Measurements from ENCODE around the gene PTPRD.

Gene PTPRD

DNA sequence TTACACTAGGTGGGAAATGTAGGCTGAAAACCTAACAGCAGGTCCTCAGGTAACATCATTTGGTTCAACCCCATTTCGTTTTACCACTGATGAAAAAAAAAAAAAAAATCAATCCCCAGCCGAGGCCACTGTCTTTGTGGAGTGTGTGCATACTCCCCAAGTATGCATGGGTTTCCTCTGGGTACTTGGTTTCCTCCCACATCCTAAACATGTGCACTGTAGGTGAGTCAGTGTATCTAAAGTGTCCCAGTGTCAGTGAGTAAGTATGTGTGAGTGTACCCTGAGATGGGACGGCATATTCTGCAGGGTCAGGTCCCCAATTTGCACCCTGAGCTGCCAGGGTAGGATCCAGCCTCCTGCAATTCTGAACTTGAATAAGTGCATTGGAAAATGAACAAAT lies 1846.7 kb downstream of the PTPRD start:
- DNase-seq (ENCODE audit: low spot score in 2 of 2) = no peak
- Mint-ChIP-seq H3K27ac (no peak overlapping the region), H3K4me3 (no peak overlapping the region), H3K9me3 (no peaks in the 10 kb centered on the region), H3K36me3 (no peaks in the 10 kb centered on the region), H3K4me1 (no peaks in the 10 kb centered on the region)
- peak; percentile 59 for ATAC-seq

DNA sequence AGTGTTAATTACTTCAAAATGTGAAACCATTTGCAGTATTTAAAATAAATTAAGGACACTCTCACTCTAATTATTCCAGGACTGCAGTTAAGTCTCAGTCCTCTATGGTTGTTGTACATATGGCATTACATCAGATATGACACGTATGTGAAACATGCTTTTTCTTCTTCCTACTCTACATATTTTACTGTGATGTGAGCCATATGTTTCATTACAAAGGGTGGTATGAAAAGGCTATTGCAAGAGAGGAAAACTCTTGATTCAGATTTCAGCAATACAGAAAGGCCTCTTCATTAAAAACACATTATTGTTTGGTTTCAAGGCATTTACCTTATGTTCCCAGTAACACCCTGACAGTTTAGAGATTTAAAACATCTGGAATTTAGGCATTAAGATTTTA lies 1848.8 kb downstream of the PTPRD start:
- DNase-seq (ENCODE audit: low spot score in 2 of 2) = no peak

GRCh38 chr9:8762479-8763085 lies 1850.2 kb downstream of the PTPRD start:
- Mint-ChIP-seq H3K4me1 (no peaks in the 10 kb centered on the region), H3K9me3 (peaks cover 2% of the 10 kb centered on the region), H3K4me3 (no peak overlapping the region), H3K27ac (no peak overlapping the region), H3K36me3 (no peaks in the 10 kb centered on the region)
- no peak for ATAC-seq
- DNase-seq (ENCODE audit: low spot score in 2 of 2) = no peak

More for the DNA sequence above, 1848.8 kb downstream of the PTPRD start:
- no peak overlapping the region for H3K27ac Mint-ChIP-seq
- peaks cover 2% of the 10 kb centered on the region for H3K9me3 Mint-ChIP-seq
- no peak for ATAC-seq
- H3K36me3 Mint-ChIP-seq = no peaks in the 10 kb centered on the region
- no peaks in the 10 kb centered on the region for H3K4me1 Mint-ChIP-seq
- no peak overlapping the region for H3K4me3 Mint-ChIP-seq

DNA sequence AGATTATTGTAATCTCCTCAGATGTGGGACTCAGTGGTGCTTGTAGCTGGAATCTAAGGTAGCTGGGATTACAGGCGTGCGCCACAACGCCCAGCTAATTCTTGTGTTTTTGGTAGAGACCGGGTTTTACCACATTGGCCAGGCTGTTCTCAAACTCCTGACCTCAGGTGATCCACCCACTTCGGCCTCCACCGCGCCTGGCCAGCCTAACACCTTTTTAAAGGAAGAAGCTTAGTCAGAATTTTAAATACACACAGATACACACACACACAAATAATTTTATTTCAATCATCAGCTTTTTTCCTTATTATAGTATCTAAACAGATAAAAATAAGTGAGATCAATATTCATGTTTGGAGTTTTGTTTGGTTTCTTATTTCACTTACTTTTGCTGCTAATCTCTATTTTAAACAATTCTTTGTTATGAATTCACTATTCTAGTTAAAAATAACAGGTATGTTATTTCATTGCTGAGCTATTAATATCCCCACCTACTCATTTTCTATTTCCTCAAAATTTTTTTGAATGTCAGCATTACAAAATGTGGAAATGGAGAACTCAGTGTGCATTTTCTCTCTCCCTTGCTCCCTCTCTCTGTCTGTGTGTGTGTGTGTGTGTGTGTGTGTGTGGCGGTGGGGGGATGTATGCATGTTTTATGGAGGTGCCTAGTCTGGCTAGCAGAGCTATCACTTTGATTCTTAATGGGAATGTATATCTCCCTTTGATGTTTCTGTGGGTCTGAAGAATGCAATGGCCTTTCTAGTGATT lies 1852.6 kb downstream of the PTPRD start:
- H3K4me3 Mint-ChIP-seq = no peak overlapping the region
- peaks cover 2% of the 10 kb centered on the region for H3K9me3 Mint-ChIP-seq
- H3K4me1 Mint-ChIP-seq = no peaks in the 10 kb centered on the region
- ATAC-seq = no peak
- no peak for DNase-seq (ENCODE audit: low spot score in 2 of 2)
- no peaks in the 10 kb centered on the region for H3K36me3 Mint-ChIP-seq
- no peak overlapping the region for H3K27ac Mint-ChIP-seq

DNA sequence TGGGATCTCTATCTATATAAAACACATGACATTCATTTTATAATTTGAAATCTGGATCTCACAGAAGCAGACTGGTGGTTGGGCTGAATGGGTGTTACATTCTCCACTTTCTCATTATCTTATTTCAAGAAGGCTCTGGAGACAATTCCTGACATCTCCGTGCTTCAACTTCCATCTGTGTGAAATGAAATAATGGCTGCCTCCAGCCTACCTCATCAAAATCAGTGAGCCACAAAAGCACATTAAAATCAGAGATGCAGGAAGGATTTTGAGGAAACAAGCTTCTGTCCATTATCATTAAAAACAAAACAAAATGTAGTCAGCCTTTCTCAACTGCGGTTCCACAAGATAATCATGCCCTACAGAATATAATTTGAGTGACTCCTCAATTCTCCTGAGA lies 1854.9 kb downstream of the PTPRD start:
- Mint-ChIP-seq H3K36me3 (no peaks in the 10 kb centered on the region), H3K9me3 (peaks cover 2% of the 10 kb centered on the region), H3K4me1 (no peaks in the 10 kb centered on the region), H3K27ac (no peak overlapping the region), H3K4me3 (no peak overlapping the region)
- DNase-seq (ENCODE audit: low spot score in 2 of 2) = no peak
- no peak for ATAC-seq

GRCh38 chr9:8754751-8755150 lies 1858.1 kb downstream of the PTPRD start:
- Mint-ChIP-seq H3K27ac (no peak overlapping the region), H3K4me3 (no peak overlapping the region), H3K4me1 (no peaks in the 10 kb centered on the region), H3K36me3 (no peaks in the 10 kb centered on the region), H3K9me3 (peaks cover 2% of the 10 kb centered on the region)
- no peak for ATAC-seq
- DNase-seq (ENCODE audit: low spot score in 2 of 2) = no peak

DNA sequence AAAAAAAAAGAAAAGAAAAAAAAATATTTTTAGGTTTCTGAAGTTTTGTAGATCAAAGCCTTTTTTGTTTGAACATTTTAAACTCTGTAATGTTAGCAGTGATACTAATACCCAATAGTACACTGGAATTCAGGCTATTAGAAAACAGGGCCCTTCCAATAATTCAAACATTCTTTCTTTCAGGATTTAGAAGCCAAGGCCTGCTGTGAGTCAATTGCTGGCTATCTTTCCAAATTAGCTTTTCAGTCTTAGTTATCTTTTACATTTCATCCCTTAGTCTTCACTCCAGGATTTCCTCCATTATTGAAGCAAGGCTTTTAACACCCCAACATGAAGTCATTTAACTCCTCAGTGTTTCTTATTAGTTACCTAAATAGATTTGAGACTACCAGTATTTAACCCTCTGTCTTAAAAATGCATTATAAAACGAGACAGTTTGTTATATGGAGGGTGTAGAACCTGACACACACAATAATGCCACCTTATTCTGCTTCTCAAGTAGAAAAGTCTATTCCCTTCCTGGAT lies 1861.3 kb downstream of the PTPRD start:
- DNase-seq (ENCODE audit: low spot score in 2 of 2) (no peak), ATAC-seq (no peak)
- no peaks in the 10 kb centered on the region for H3K9me3 Mint-ChIP-seq
- no peak overlapping the region for H3K27ac Mint-ChIP-seq
- H3K4me1 Mint-ChIP-seq = no peaks in the 10 kb centered on the region
- H3K4me3 Mint-ChIP-seq = no peak overlapping the region
- no peaks in the 10 kb centered on the region for H3K36me3 Mint-ChIP-seq

GRCh38 chr9:8750639-8751051 lies 1862.2 kb downstream of the PTPRD start:
- Mint-ChIP-seq H3K4me1 (no peaks in the 10 kb centered on the region), H3K9me3 (no peaks in the 10 kb centered on the region), H3K4me3 (no peak overlapping the region), H3K27ac (no peak overlapping the region), H3K36me3 (no peaks in the 10 kb centered on the region)
- no peak for ATAC-seq
- no peak for DNase-seq (ENCODE audit: low spot score in 2 of 2)

DNA sequence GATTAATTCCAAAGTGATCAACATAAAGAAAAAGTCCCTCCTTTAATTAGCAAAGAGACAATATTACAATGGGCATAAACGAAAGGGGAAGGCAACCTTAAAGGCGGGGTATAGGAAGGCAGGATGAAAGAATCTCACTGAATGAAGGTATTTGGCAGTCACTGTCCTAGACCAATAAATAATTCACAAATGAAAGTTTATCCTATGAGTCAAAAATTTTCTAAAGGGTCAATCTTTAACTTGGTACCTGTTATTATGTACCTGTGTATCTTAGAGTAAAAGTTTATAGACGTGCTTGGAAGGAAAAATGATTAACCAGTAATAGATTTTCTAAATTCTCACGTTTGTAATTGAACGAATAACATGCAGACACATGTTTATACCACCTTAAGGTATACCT lies 1867.5 kb downstream of the PTPRD start:
- ATAC-seq (no peak), DNase-seq (ENCODE audit: low spot score in 2 of 2) (no peak)
- Mint-ChIP-seq H3K9me3 (no peaks in the 10 kb centered on the region), H3K36me3 (no peaks in the 10 kb centered on the region), H3K4me3 (no peak overlapping the region), H3K4me1 (no peaks in the 10 kb centered on the region), H3K27ac (no peak overlapping the region)

DNA sequence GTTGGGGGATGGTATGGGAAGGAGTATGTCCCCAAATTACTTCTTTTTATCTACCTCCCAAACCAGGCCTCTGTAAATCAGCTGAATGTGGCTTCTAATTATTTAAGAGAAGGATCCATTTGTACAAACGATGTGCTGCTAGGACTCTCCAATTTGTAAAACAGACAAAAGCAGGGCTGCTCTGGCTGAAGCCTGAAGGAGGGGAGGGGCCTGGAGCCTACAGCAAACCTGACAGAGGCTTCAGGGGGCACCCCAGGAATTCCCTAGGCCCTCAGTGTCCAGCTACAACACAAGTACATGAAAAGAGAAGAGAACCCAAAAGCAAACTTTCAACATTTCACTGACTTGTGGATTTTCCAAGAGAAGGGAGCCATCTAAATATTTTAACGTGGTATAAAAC lies 1873.9 kb downstream of the PTPRD start:
- H3K27ac Mint-ChIP-seq = no peak overlapping the region
- no peak for ATAC-seq
- no peak overlapping the region for H3K4me3 Mint-ChIP-seq
- H3K9me3 Mint-ChIP-seq = no peaks in the 10 kb centered on the region
- H3K36me3 Mint-ChIP-seq = no peaks in the 10 kb centered on the region
- no peaks in the 10 kb centered on the region for H3K4me1 Mint-ChIP-seq
- DNase-seq (ENCODE audit: low spot score in 2 of 2) = no peak

DNA sequence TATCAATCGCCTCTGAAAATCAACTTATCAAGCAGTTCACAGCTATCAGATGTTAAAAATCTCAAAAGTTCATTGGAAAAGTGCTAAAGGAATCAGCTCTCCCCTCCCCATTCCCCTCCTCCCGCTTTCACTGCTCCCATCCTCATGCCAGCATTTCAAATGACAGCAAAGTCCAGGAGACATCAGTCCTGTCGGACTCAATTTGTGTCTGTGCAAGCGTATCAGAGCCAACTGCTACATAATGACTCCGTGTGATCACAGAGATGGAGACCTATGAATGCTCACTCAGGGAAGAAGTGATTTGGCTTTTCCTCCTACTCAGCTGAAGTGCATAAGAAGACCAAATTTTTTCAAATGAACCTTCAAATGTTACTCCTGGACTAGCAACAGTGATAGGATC lies 1876.0 kb downstream of the PTPRD start:
- ATAC-seq (no peak), DNase-seq (ENCODE audit: low spot score in 2 of 2) (no peak)
- Mint-ChIP-seq H3K4me1 (no peaks in the 10 kb centered on the region), H3K36me3 (no peaks in the 10 kb centered on the region), H3K4me3 (no peak overlapping the region), H3K9me3 (no peaks in the 10 kb centered on the region), H3K27ac (no peak overlapping the region)

GRCh38 chr9:8734760-8735159 lies 1878.0 kb downstream of the PTPRD start:
- Mint-ChIP-seq H3K4me3 (no peak overlapping the region), H3K27ac (no peak overlapping the region), H3K36me3 (no peaks in the 10 kb centered on the region), H3K4me1 (no peaks in the 10 kb centered on the region), H3K9me3 (no peaks in the 10 kb centered on the region)
- DNase-seq (ENCODE audit: low spot score in 2 of 2) (no peak), ATAC-seq (no peak)

- no peak overlapping the region for H3K27ac Mint-ChIP-seq
- H3K4me1 Mint-ChIP-seq = no peaks in the 10 kb centered on the region
- no peak overlapping the region for H3K4me3 Mint-ChIP-seq
- no peaks in the 10 kb centered on the region for H3K9me3 Mint-ChIP-seq
- ATAC-seq (no peak), DNase-seq (ENCODE audit: low spot score in 2 of 2) (no peak)
- H3K36me3 Mint-ChIP-seq = no peaks in the 10 kb centered on the region
Measured at GRCh38 chr9:8733131-8733954, 1879.5 kb downstream of the PTPRD start.

GRCh38 chr9:8732367-8733075 lies 1880.3 kb downstream of the PTPRD start:
- Mint-ChIP-seq H3K9me3 (no peaks in the 10 kb centered on the region), H3K36me3 (no peaks in the 10 kb centered on the region), H3K27ac (no peak overlapping the region), H3K4me3 (no peak overlapping the region), H3K4me1 (no peaks in the 10 kb centered on the region)
- ATAC-seq (no peak), DNase-seq (ENCODE audit: low spot score in 2 of 2) (no peak)

- H3K27ac Mint-ChIP-seq = no peak overlapping the region
- H3K4me3 Mint-ChIP-seq = no peak overlapping the region
- no peaks in the 10 kb centered on the region for H3K4me1 Mint-ChIP-seq
- ATAC-seq (no peak), DNase-seq (ENCODE audit: low spot score in 2 of 2) (no peak)
- no peaks in the 10 kb centered on the region for H3K36me3 Mint-ChIP-seq
- H3K9me3 Mint-ChIP-seq = no peaks in the 10 kb centered on the region
Measured at GRCh38 chr9:8730618-8731017, 1882.2 kb downstream of the PTPRD start.

All from stimulated activated effector memory CD8-positive, alpha-beta T cell treated with anti-CD3 and anti-CD28 coated beads, Interleukin-12 subunit alpha, Interleukin-12 subunit beta, amount 100 ng/mL, for 72 hours (primary cell).